Smooth muscle cell (in vitro differentiated cells): ENCODE measurements around the gene PTPRT. TPM values are rescaled to one million over a fixed set of nuclear protein-coding genes. Genes with fewer than 3 reads are reported as not detected.

Experiments used
- DNase-seq: peaks from one replicate; lab custom pipeline; 2025; ENCODE audit not compliant: unreplicated experiment; lab: John Stamatoyannopoulos, UW
- H2AFZ ChIP-seq: fragments of 200-600 bp; sonication (generic); 2 replicates; pipeline ENCODE4 v1.6.0; 2016; ENCODE audit warnings: antibody characterized with exemption, low read depth, mild to moderate bottlenecking
- H3F3A ChIP-seq: fragments of 200-600 bp; sonication (generic); 2 replicates; pipeline ENCODE4 v1.6.0; 2017; ENCODE audit warnings: antibody characterized with exemption, low read depth
- H3K27ac ChIP-seq: fragments of 200-600 bp; sonication (generic); 2 replicates; pipeline ENCODE4 v1.5.1; 2016; ENCODE audit warnings: low read depth, mild to moderate bottlenecking
- H3K27me3 ChIP-seq: fragments of 200-600 bp; sonication (generic); 2 replicates; pipeline ENCODE4 v1.6.1; 2016; ENCODE audit warnings: low read depth, mild to moderate bottlenecking
- H3K36me3 ChIP-seq: fragments of 200-600 bp; sonication (generic); 2 replicates; pipeline ENCODE4 v1.5.1; 2016; ENCODE audit warnings: low read depth
- H3K4me1 ChIP-seq: fragments of 200-600 bp; sonication (generic); 2 replicates; pipeline ENCODE4 v1.5.1; 2016; ENCODE audit warnings: low read depth
- H3K4me2 ChIP-seq: fragments of 200-600 bp; sonication (generic); 2 replicates; pipeline ENCODE4 v1.6.0; 2016; ENCODE audit warnings: mild to moderate bottlenecking
- H3K4me3 ChIP-seq: fragments of 200-600 bp; sonication (generic); 2 replicates; pipeline ENCODE4 v1.5.1; 2016; ENCODE audit warnings: mild to moderate bottlenecking
- H3K79me2 ChIP-seq: fragments of 200-600 bp; sonication (generic); 2 replicates; pipeline ENCODE4 v1.6.0; 2016; ENCODE audit warnings: low read depth, mild to moderate bottlenecking
- H3K9ac ChIP-seq: fragments of 200-600 bp; sonication (generic); 2 replicates; pipeline ENCODE4 v1.6.0; 2016; ENCODE audit warnings: low read depth
- H3K9me3 ChIP-seq: fragments of 200-600 bp; sonication (generic); replicated peaks from 2 replicates; pipeline ENCODE4 v1.5.1; 2016; ENCODE audit warnings: low read depth
- H4K20me1 ChIP-seq: fragments of 200-600 bp; sonication (generic); 2 replicates; pipeline ENCODE4 v1.6.0; 2016; ENCODE audit warnings: low read depth
- CTCF ChIP-seq: fragments of 200-600 bp; sonication (generic); IDR thresholded peaks from 2 replicates; pipeline ENCODE4 v1.5.1; 2017; ENCODE audit warnings: borderline replicate concordance, mild to moderate bottlenecking, antibody characterized with exemption; ENCODE audit not compliant: insufficient read depth, poor library complexity, severe bottlenecking
- WGBS: methylation state at CpG from one replicate; pipeline ENCODE4 v1.1.7; 2016; ENCODE audit warnings: low lambda C conversion rate; 5-methylcytosine and 5-hydroxymethylcytosine counted together
- polyA plus RNA-seq: library from polyadenylated mRNA; unstranded; fragments of >200 nt; fragmentation: Nextera tagmentation; extraction: Ambion mirVana; gene quantifications from 2 replicates; pipeline ENCODE4 v1.2.1, GENCODE V29; 2016
- total RNA-seq: library from RNA; depleted of rRNA; stranded (reverse); fragments of >200 nt; gene quantifications from 2 replicates; pipeline ENCODE4 v1.2.3, GENCODE V29; 2014

The PTPRT gene
- total and polyA plus RNA-seq, 2 experiments from 2014 or later = 0.99 to 2.1 TPM

GRCh38 chr20:42594659-42595058 lies 595.0 kb downstream of the PTPRT start:
- H3K4me1 ChIP-seq = no peaks in the 10 kb centered on the region
- H3K4me3 ChIP-seq = no peak overlapping the region
- H3K9me3 ChIP-seq = no peaks in the 10 kb centered on the region
- H3F3A ChIP-seq = no peaks in the 10 kb centered on the region
- no peak overlapping the region for H3K27ac ChIP-seq
- WGBS = 93% methylated on average over 3 of the region's 3 CpGs
- H3K79me2 ChIP-seq = no peaks in the 10 kb centered on the region
- no peak overlapping the region for H3K9ac ChIP-seq
- H3K36me3 ChIP-seq = no peaks in the 10 kb centered on the region
- no peak for TF ChIP-seq CTCF
- no peaks in the 10 kb centered on the region for H4K20me1 ChIP-seq
- no peak overlapping the region for H3K4me2 ChIP-seq
- H3K27me3 ChIP-seq = no peaks in the 10 kb centered on the region
- no peak overlapping the region for H2AFZ ChIP-seq
- DNase-seq = no peak

GRCh38 chr20:42594011-42594410 lies 595.7 kb downstream of the PTPRT start:
- 81% methylated on average over 7 of the region's 7 CpGs for WGBS
- H2AFZ ChIP-seq = no peak overlapping the region
- TF ChIP-seq CTCF = no peak
- no peaks in the 10 kb centered on the region for H4K20me1 ChIP-seq
- no peaks in the 10 kb centered on the region for H3K9me3 ChIP-seq
- no peaks in the 10 kb centered on the region for H3K27me3 ChIP-seq
- no peak overlapping the region for H3K4me3 ChIP-seq
- no peak overlapping the region for H3K27ac ChIP-seq
- no peaks in the 10 kb centered on the region for H3K4me1 ChIP-seq
- no peak overlapping the region for H3K4me2 ChIP-seq
- no peaks in the 10 kb centered on the region for H3F3A ChIP-seq
- no peaks in the 10 kb centered on the region for H3K36me3 ChIP-seq
- no peak overlapping the region for H3K9ac ChIP-seq
- H3K79me2 ChIP-seq = no peaks in the 10 kb centered on the region
- no peak for DNase-seq

- no peak for TF ChIP-seq CTCF
- H3K4me2 ChIP-seq = no peak overlapping the region
- no peak overlapping the region for H2AFZ ChIP-seq
- H3K79me2 ChIP-seq = no peaks in the 10 kb centered on the region
- no peak overlapping the region for H3K27ac ChIP-seq
- H3K9me3 ChIP-seq = no peaks in the 10 kb centered on the region
- no peaks in the 10 kb centered on the region for H3K36me3 ChIP-seq
- no peak for DNase-seq
- 87% methylated on average over 2 of the region's 2 CpGs for WGBS
- H4K20me1 ChIP-seq = no peaks in the 10 kb centered on the region
- no peaks in the 10 kb centered on the region for H3F3A ChIP-seq
- no peak overlapping the region for H3K4me3 ChIP-seq
- no peak overlapping the region for H3K9ac ChIP-seq
- no peaks in the 10 kb centered on the region for H3K27me3 ChIP-seq
- H3K4me1 ChIP-seq = no peaks in the 10 kb centered on the region
Observed at GRCh38 chr20:42589976-42590639, 599.6 kb downstream of the PTPRT start.

GRCh38 chr20:42588847-42589246 lies 600.9 kb downstream of the PTPRT start:
- H3K27me3 ChIP-seq = no peaks in the 10 kb centered on the region
- no peaks in the 10 kb centered on the region for H3K9me3 ChIP-seq
- H3K4me2 ChIP-seq = no peak overlapping the region
- TF ChIP-seq CTCF = no peak
- no peaks in the 10 kb centered on the region for H3K4me1 ChIP-seq
- no peak overlapping the region for H2AFZ ChIP-seq
- no peaks in the 10 kb centered on the region for H4K20me1 ChIP-seq
- 86% methylated on average over 2 of the region's 2 CpGs for WGBS
- H3K27ac ChIP-seq = no peak overlapping the region
- no peak for DNase-seq
- H3K79me2 ChIP-seq = no peaks in the 10 kb centered on the region
- no peaks in the 10 kb centered on the region for H3K36me3 ChIP-seq
- H3K4me3 ChIP-seq = no peak overlapping the region
- H3F3A ChIP-seq = no peaks in the 10 kb centered on the region
- H3K9ac ChIP-seq = no peak overlapping the region
